MCF 10A (cell line): ENCODE results near the gene ADAM30. TPM values are rescaled to one million over a fixed set of nuclear protein-coding genes. Genes with fewer than 3 reads are reported as not detected.

Experiments used
- BruUV-seq: library from RNA; stranded (reverse); fragments of 400-500 nt; replicated peaks from 2 replicates; lab custom pipeline; 2021; lab: Mats Ljungman, UMichigan
- CTCF ChIA-PET: fragments of 300-600 bp; sonication (Branson Sonifier 250); formaldehyde crosslinking; extraction: SDS; loops from one replicate; lab custom pipeline; 2021; ENCODE audit warnings: antibody characterized with exemption, inconsistent platforms; lab: Yijun Ruan, JAX
- POLR2A ChIA-PET: fragments of 300-600, 350-650 bp; sonication (Branson Sonifier 250); formaldehyde crosslinking; extraction: SDS; loops from one replicate; lab custom pipeline; 2020; ENCODE audit warnings: antibody characterized with exemption, inconsistent platforms; lab: Yijun Ruan, JAX
- DNase-seq: peaks from one replicate; pipeline ENCODE4 v3.0.0-alpha.2; 2018; ENCODE audit not compliant: unreplicated experiment
- H3K27ac Mint-ChIP-seq: one replicate; pipeline ENCODE4 v1.8.0; 2022; ENCODE audit warnings: mild to moderate bottlenecking, low read depth, mixed read lengths; ENCODE audit not compliant: unreplicated experiment
- H3K27me3 Mint-ChIP-seq: one replicate; pipeline ENCODE4 v1.8.0; 2022; ENCODE audit warnings: mixed read lengths; ENCODE audit not compliant: insufficient read depth, unreplicated experiment
- H3K36me3 Mint-ChIP-seq: one replicate; pipeline ENCODE4 v1.8.0; 2022; ENCODE audit warnings: mild to moderate bottlenecking, moderate library complexity, mixed read lengths; ENCODE audit not compliant: insufficient read depth, unreplicated experiment
- H3K4me1 Mint-ChIP-seq: one replicate; pipeline ENCODE4 v1.8.0; 2022; ENCODE audit warnings: mixed read lengths; ENCODE audit not compliant: insufficient read depth, unreplicated experiment
- H3K4me3 Mint-ChIP-seq: one replicate; pipeline ENCODE4 v1.8.0; 2022; ENCODE audit warnings: mild to moderate bottlenecking, moderate library complexity, mixed read lengths; ENCODE audit not compliant: unreplicated experiment
- H3K9me3 Mint-ChIP-seq: one replicate; pipeline ENCODE4 v1.8.0; 2022; ENCODE audit warnings: mixed read lengths; ENCODE audit not compliant: unreplicated experiment
- CTCF ChIP-seq: fragments of 200-600 bp; IDR thresholded peaks from one replicate; pipeline ENCODE4 v1.8.0; 2022; ENCODE audit warnings: antibody characterized with exemption, mild to moderate bottlenecking; ENCODE audit not compliant: unreplicated experiment
- intact Hi-C: fragments of 100-400 bp; cut with micrococcal nuclease; formaldehyde crosslinking; loops from 2 replicates; pipeline ENCODE4 v1.14.1; 2022
- total RNA-seq: library from RNA; stranded (reverse); gene quantifications from 2 replicates; pipeline ENCODE4 v1.2.3, GENCODE V29; 2022

Gene ADAM30
- total RNA-seq, 1 experiment from 2014 or later = not detected

DNA sequence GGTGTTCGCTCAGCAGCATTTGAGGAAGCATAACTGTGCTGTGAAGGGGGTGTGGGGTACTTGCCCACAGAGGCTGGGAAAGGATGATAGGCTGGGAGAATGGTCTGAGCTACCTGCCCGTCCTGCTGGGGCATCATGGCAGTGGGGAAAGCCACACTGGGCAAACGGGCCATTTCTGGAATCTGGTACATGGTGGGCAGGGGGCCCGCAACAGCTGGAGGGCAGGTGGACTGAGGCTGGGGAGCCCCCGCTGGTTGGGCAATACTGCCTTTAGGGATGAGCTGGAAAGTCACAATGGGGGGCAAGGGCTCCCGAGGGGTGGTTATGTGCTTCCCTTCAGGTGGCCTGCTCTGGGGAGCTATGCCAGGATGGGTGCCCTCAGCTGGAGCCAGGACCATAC lies 19.2 kb upstream of the ADAM30 start:
- H3K27me3 Mint-ChIP-seq = no peaks in the 10 kb centered on the region
- TF ChIP-seq CTCF = no peak
- CTCF ChIA-PET = interaction anchor here (0.6 kb wide), 1 partner anchor 12 kb away, joined by 7 read pairs; no protein-coding TSS in a partner anchor
- H3K4me1 Mint-ChIP-seq = peaks cover 7% of the 10 kb centered on the region
- intact Hi-C loops = no loop called here
- POLR2A ChIA-PET = no interaction called here
- no peak overlapping the region for H3K4me3 Mint-ChIP-seq
- H3K27ac Mint-ChIP-seq = peak overlapping the region; percentile 58
- no peak for DNase-seq
- peaks cover 70% of the 10 kb centered on the region for H3K36me3 Mint-ChIP-seq
- no peaks in the 10 kb centered on the region for H3K9me3 Mint-ChIP-seq
- BruUV-seq = no TSS peak

DNA sequence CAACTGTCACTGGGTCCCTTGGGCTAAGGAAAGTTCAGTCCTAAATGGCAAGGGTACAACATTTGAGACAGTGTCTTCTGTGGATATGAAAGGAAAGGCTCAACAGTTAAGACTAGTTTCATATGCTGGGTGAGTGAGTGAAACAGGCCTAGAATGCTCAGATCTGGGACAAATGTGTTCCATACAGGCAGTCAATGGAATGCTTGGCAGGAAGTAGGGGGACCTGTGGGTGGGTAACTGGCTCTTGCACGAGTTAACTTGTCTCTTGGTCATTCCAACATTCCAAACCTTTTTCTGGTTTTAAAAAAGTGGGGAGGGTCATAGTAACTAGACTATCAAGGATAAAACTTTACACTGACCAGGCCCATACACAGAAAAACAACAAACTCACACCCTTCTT lies 17.8 kb upstream of the ADAM30 start:
- CTCF ChIA-PET = no interaction called here
- no peak for TF ChIP-seq CTCF
- Mint-ChIP-seq H3K9me3 (no peaks in the 10 kb centered on the region), H3K27ac (peak overlapping the region; percentile 3), H3K4me1 (peaks cover 7% of the 10 kb centered on the region), H3K4me3 (no peak overlapping the region), H3K27me3 (no peaks in the 10 kb centered on the region), H3K36me3 (peaks cover 61% of the 10 kb centered on the region)
- POLR2A ChIA-PET = no interaction called here
- DNase-seq = no peak
- intact Hi-C loops = no loop called here
- BruUV-seq = no TSS peak

GRCh38 chr1:119912963-119913362 lies 16.6 kb upstream of the ADAM30 start:
- CTCF ChIA-PET = no interaction called here
- TF ChIP-seq CTCF = no peak
- POLR2A ChIA-PET = no interaction called here
- BruUV-seq = no TSS peak
- H3K27me3 Mint-ChIP-seq = no peaks in the 10 kb centered on the region
- H3K4me1 Mint-ChIP-seq = peaks cover 7% of the 10 kb centered on the region
- H3K4me3 Mint-ChIP-seq = no peak overlapping the region
- H3K9me3 Mint-ChIP-seq = no peaks in the 10 kb centered on the region
- H3K27ac Mint-ChIP-seq = peak overlapping the region; percentile 3
- DNase-seq = no peak
- intact Hi-C loops = no loop called here
- peaks cover 55% of the 10 kb centered on the region for H3K36me3 Mint-ChIP-seq

DNA sequence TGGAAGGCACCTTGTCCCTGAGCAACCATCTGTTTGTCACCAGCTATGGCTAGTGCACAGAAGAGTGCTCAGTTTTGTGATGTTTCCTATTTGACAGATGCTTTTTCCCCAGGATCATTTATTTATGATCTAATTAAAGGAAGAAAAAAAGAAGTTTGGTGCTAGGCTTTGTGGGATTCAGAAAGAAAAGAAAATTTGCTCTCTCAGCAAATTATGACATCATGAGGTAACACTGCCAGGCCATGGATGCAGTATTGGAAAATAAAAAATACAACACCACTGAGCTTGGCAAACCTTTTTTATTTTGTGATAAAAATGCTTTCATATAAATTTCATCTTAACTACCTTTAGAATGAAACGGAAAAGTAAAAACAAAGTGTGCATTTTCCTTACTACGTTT lies 15.5 kb upstream of the ADAM30 start:
- BruUV-seq = no TSS peak
- Mint-ChIP-seq H3K27me3 (no peaks in the 10 kb centered on the region), H3K27ac (no peak overlapping the region), H3K4me1 (peaks cover 1% of the 10 kb centered on the region), H3K36me3 (peaks cover 50% of the 10 kb centered on the region), H3K9me3 (no peaks in the 10 kb centered on the region), H3K4me3 (no peak overlapping the region)
- ChIA-PET CTCF (no interaction called here), POLR2A (interaction anchor here (0.6 kb wide), 1 partner anchor 89 kb away, joined by 3 read pairs; no protein-coding TSS in a partner anchor)
- TF ChIP-seq CTCF = no peak
- intact Hi-C loops = no loop called here
- no peak for DNase-seq
